ENCODE results near the gene GDF7.

The GDF7 gene

GRCh38 chr2:20622731-20623130, 44.2 kb upstream of the GDF7 start:
- no peak overlapping the region for H3K9ac ChIP-seq (ENCODE audit: low read length in 2 of 2)
- no peak overlapping the region for H3K4me3 ChIP-seq (ENCODE audit: low read length in 2 of 2)
- no peaks in the 10 kb centered on the region for H3K9me3 ChIP-seq (ENCODE audit: control insufficient read depth in 2 of 2, low read length in 2 of 2)
- H3K36me3 ChIP-seq (ENCODE audit: control insufficient read depth in 2 of 2, insufficient read depth in 2 of 2, low read length in 2 of 2) = peaks cover 36 to 37% of the 10 kb centered on the region in 2 donors
- peak overlapping the region; percentile 100 for H3K27ac ChIP-seq (ENCODE audit: low read length)
- H3K27me3 ChIP-seq (ENCODE audit: control insufficient read depth in 1 of 2, insufficient read depth in 2 of 2, low read length in 2 of 2) = no peaks in the 10 kb centered on the region
- peaks cover 97% of the 10 kb centered on the region for H3K4me1 ChIP-seq (ENCODE audit: control insufficient read depth, insufficient read depth, low read length)

GRCh38 chr2:20623241-20623640, 43.7 kb upstream of the GDF7 start:
- Histone ChIP-seq H3K4me1 (ENCODE audit: control insufficient read depth, insufficient read depth, low read length) (peaks cover 97% of the 10 kb centered on the region), H3K36me3 (ENCODE audit: control insufficient read depth in 2 of 2, insufficient read depth in 2 of 2, low read length in 2 of 2) (peaks cover 36 to 37% of the 10 kb centered on the region in 2 donors), H3K27me3 (ENCODE audit: control insufficient read depth in 1 of 2, insufficient read depth in 2 of 2, low read length in 2 of 2) (no peaks in the 10 kb centered on the region), H3K9me3 (ENCODE audit: control insufficient read depth in 2 of 2, low read length in 2 of 2) (no peaks in the 10 kb centered on the region), H3K27ac (ENCODE audit: low read length) (peak overlapping the region; percentile 100), H3K4me3 (ENCODE audit: low read length in 2 of 2) (no peak overlapping the region), H3K9ac (ENCODE audit: low read length in 2 of 2) (no peak overlapping the region)

DNA sequence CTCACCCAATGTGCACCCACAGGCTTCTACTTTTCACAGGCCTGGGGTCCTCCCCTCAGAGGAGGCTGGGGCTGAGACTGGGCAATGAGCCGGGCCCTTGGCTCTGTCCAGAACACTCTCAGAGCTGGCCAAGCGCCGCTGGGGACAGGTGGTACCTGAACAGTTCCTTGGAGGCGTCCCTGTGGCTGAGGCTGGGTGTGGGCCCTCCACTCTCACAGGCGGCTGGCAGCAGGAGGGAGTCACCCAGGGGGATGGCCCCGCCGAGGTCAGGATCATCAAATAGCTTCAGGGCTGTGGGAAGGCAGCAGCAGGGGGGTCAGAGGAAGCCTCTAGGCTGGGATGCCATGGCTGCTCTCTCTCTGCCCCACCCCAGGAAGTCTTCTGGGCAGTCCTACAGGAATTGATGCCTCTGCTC, 43.2 kb upstream of the GDF7 start:
- peaks cover 36 to 37% of the 10 kb centered on the region in 2 donors for H3K36me3 ChIP-seq (ENCODE audit: control insufficient read depth in 2 of 2, insufficient read depth in 2 of 2, low read length in 2 of 2)
- H3K27ac ChIP-seq (ENCODE audit: low read length) = peak overlapping the region; percentile 100

DNA sequence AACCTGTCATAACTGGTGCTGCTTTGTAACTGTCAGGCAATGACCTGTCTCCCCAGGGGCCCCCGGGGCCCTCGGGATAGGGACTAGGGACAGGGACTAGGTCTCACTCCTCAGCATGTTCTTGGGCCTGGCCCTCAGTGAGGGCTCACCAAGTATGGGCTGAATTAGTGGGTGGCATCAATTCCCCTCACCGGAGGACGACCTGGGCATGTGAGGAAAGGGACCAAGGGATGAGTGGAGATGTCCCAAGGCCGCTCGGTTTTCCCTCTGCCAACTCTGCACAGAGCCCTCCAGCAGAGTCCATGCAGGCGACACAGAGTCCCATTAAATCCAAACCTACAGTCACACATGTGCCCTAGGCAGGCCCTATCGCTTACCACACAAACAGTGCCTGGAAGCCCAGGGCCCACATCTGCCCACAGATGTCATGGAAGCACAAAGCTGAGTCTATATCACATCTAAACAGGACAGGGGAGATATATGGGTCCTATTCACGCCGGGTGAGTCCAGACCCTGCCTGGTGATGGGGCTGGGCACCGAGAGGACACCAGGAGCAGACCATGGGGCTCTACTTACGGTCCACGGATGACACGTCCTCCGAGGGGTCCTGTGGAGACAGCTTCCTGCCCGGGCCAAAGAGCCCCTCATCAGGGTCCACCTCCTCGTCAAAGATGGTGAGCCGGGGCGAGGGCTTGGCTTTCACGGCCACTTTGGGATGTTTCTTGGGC, 42.6 kb upstream of the GDF7 start:
- Histone ChIP-seq H3K4me1 (ENCODE audit: control insufficient read depth, insufficient read depth, low read length) (peaks cover 96% of the 10 kb centered on the region), H3K9ac (ENCODE audit: low read length in 2 of 2) (peak overlapping the region; percentile 16 to 21), H3K27ac (ENCODE audit: low read length) (peak overlapping the region; percentile 100)

More for the DNA sequence above, 43.2 kb upstream of the GDF7 start:
- Histone ChIP-seq H3K9me3 (ENCODE audit: control insufficient read depth in 2 of 2, low read length in 2 of 2) (no peaks in the 10 kb centered on the region), H3K4me1 (ENCODE audit: control insufficient read depth, insufficient read depth, low read length) (peaks cover 96% of the 10 kb centered on the region), H3K4me3 (ENCODE audit: low read length in 2 of 2) (no peak overlapping the region), H3K27me3 (ENCODE audit: control insufficient read depth in 1 of 2, insufficient read depth in 2 of 2, low read length in 2 of 2) (no peaks in the 10 kb centered on the region), H3K9ac (ENCODE audit: low read length in 2 of 2) (no peak overlapping the region)

DNA sequence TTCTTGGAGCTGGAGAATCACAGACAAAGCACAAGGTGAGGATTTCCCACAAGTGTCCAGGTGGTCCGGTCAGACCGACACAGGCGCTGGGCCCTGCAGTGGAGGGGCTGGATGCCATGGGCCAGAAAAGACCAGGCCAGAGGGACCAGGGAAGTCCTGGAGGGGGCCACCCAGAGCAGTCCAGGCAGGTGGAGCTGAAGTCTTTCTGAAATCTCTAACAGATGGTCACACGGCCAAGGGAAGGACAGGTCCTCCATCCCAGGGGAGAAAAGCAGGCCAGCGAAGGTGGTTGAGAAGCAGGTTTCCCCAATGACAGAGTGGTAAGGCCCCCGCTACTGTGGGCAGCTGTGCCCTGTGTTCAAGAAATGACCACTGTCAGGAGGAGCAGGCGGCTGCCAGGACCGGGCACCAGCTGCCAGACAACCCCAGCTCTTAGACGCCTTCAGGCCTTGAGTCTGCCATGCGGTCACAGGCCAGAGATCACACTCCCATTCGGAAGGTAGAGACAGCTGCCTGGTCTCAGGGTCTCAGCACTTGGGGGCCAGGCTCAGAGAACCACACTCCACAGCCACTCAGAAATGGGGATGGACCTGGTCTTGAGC, 42.0 kb upstream of the GDF7 start:
- peaks cover 96% of the 10 kb centered on the region for H3K4me1 ChIP-seq (ENCODE audit: control insufficient read depth, insufficient read depth, low read length)
- H3K9me3 ChIP-seq (ENCODE audit: control insufficient read depth in 2 of 2, low read length in 2 of 2) = no peaks in the 10 kb centered on the region
- no peaks in the 10 kb centered on the region for H3K27me3 ChIP-seq (ENCODE audit: control insufficient read depth in 1 of 2, insufficient read depth in 2 of 2, low read length in 2 of 2)
- peaks cover 37 to 38% of the 10 kb centered on the region in 2 donors for H3K36me3 ChIP-seq (ENCODE audit: control insufficient read depth in 2 of 2, insufficient read depth in 2 of 2, low read length in 2 of 2)
- peak overlapping the region; percentile 100 for H3K27ac ChIP-seq (ENCODE audit: low read length)
- H3K4me3 ChIP-seq (ENCODE audit: low read length in 2 of 2) = no peak overlapping the region
- peak overlapping the region; percentile 16 to 51 for H3K9ac ChIP-seq (ENCODE audit: low read length in 2 of 2)

More for the DNA sequence above, 42.6 kb upstream of the GDF7 start:
- Histone ChIP-seq H3K36me3 (ENCODE audit: control insufficient read depth in 2 of 2, insufficient read depth in 2 of 2, low read length in 2 of 2) (peaks cover 36 to 37% of the 10 kb centered on the region in 2 donors), H3K27me3 (ENCODE audit: control insufficient read depth in 1 of 2, insufficient read depth in 2 of 2, low read length in 2 of 2) (no peaks in the 10 kb centered on the region), H3K4me3 (ENCODE audit: low read length in 2 of 2) (no peak overlapping the region), H3K9me3 (ENCODE audit: control insufficient read depth in 2 of 2, low read length in 2 of 2) (no peaks in the 10 kb centered on the region)

GRCh38 chr2:20625491-20626391, 41.2 kb upstream of the GDF7 start:
- Histone ChIP-seq H3K27me3 (ENCODE audit: control insufficient read depth in 1 of 2, insufficient read depth in 2 of 2, low read length in 2 of 2) (no peaks in the 10 kb centered on the region), H3K27ac (ENCODE audit: low read length) (peak overlapping the region; percentile 100), H3K4me3 (ENCODE audit: low read length in 2 of 2) (no peak overlapping the region), H3K36me3 (ENCODE audit: control insufficient read depth in 2 of 2, insufficient read depth in 2 of 2, low read length in 2 of 2) (peaks cover 37 to 40% of the 10 kb centered on the region in 2 donors), H3K4me1 (ENCODE audit: control insufficient read depth, insufficient read depth, low read length) (peaks cover 96% of the 10 kb centered on the region), H3K9me3 (ENCODE audit: control insufficient read depth in 2 of 2, low read length in 2 of 2) (no peaks in the 10 kb centered on the region), H3K9ac (ENCODE audit: low read length in 2 of 2) (peak overlapping the region in 1 of 2 donors; percentile 51)

DNA sequence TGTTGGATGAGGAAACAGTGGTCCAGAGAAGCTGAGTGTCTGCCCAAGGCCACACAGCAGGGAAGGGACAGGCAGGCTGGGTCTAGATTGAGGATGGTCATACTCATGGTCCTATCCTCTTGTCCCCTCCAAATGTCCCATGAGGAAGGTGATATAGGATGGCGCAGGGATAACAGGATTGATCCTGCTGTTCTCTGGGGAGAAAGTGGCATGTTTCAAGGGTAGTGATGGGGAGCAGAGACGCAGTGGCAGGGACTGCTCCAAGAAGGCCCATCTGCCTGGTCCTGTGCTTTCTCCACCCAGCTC, 40.6 kb upstream of the GDF7 start:
- Histone ChIP-seq H3K27ac (ENCODE audit: low read length) (peak overlapping the region; percentile 100), H3K36me3 (ENCODE audit: control insufficient read depth in 2 of 2, insufficient read depth in 2 of 2, low read length in 2 of 2) (peaks cover 32 to 36% of the 10 kb centered on the region in 2 donors), H3K9ac (ENCODE audit: low read length in 2 of 2) (peak overlapping the region in 1 of 2 donors; percentile 21), H3K4me1 (ENCODE audit: control insufficient read depth, insufficient read depth, low read length) (peaks cover 96% of the 10 kb centered on the region), H3K4me3 (ENCODE audit: low read length in 2 of 2) (no peak overlapping the region), H3K27me3 (ENCODE audit: control insufficient read depth in 1 of 2, insufficient read depth in 2 of 2, low read length in 2 of 2) (no peaks in the 10 kb centered on the region), H3K9me3 (ENCODE audit: control insufficient read depth in 2 of 2, low read length in 2 of 2) (no peaks in the 10 kb centered on the region)

- Histone ChIP-seq H3K9me3 (ENCODE audit: control insufficient read depth in 2 of 2, low read length in 2 of 2) (no peaks in the 10 kb centered on the region), H3K36me3 (ENCODE audit: control insufficient read depth in 2 of 2, insufficient read depth in 2 of 2, low read length in 2 of 2) (peaks cover 28 to 34% of the 10 kb centered on the region in 2 donors), H3K27ac (ENCODE audit: low read length) (peak overlapping the region; percentile 100), H3K4me1 (ENCODE audit: control insufficient read depth, insufficient read depth, low read length) (peaks cover 95% of the 10 kb centered on the region), H3K27me3 (ENCODE audit: control insufficient read depth in 1 of 2, insufficient read depth in 2 of 2, low read length in 2 of 2) (no peaks in the 10 kb centered on the region), H3K4me3 (ENCODE audit: low read length in 2 of 2) (no peak overlapping the region), H3K9ac (ENCODE audit: low read length in 2 of 2) (peak overlapping the region; percentile 14 to 55)
These were observed 40.0 kb upstream of the GDF7 start for GRCh38 chr2:20626698-20627513.

DNA sequence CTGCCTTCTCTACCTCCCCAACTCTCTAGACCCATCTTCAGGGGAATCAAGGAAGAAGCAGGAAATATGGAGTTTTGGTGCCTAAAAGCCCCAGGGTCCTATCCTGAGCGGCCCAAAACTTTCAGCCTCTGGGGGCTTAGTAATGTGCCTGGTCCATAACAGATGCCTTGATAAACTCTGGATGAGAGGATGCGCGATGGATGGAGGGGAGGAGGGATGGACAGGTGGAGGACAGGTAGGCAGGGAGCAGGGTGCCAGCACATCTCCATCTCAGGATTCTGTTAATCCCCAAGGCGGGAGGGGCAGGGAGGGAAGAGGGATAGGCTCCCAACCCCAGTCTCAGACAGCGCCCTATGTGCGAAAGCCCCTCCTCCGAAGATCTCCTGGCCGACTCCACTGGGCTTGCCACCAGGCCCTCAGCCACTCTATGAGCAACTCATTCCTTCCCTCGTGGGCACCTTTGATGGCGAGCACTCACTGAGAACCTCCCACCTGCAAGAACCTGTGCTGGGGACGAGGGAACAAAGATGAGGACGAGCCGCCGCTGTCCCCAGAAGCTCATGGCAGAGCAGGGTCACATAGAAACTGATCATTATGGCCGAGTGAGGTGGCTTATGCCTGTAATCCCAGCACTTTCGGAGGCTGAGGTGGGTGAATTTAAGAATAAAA, 39.1 kb upstream of the GDF7 start:
- peaks cover 94% of the 10 kb centered on the region for H3K4me1 ChIP-seq (ENCODE audit: control insufficient read depth, insufficient read depth, low read length)
- no peak overlapping the region for H3K27ac ChIP-seq (ENCODE audit: low read length)
- peak overlapping the region in 1 of 2 donors; percentile 12 for H3K9ac ChIP-seq (ENCODE audit: low read length in 2 of 2)
- peaks cover 20 to 32% of the 10 kb centered on the region in 2 donors for H3K36me3 ChIP-seq (ENCODE audit: control insufficient read depth in 2 of 2, insufficient read depth in 2 of 2, low read length in 2 of 2)
- H3K9me3 ChIP-seq (ENCODE audit: control insufficient read depth in 2 of 2, low read length in 2 of 2) = no peaks in the 10 kb centered on the region
- no peaks in the 10 kb centered on the region for H3K27me3 ChIP-seq (ENCODE audit: control insufficient read depth in 1 of 2, insufficient read depth in 2 of 2, low read length in 2 of 2)
- no peak overlapping the region for H3K4me3 ChIP-seq (ENCODE audit: low read length in 2 of 2)
